GM21447 (cell line): ENCODE data around the gene HTR4.

Experiments used
- ATAC-seq: cut with Tn5 transposase; IDR thresholded peaks from one replicate; pipeline ENCODE4 v1.9.1; 2021; ENCODE audit not compliant: unreplicated experiment

HTR4 gene

DNA sequence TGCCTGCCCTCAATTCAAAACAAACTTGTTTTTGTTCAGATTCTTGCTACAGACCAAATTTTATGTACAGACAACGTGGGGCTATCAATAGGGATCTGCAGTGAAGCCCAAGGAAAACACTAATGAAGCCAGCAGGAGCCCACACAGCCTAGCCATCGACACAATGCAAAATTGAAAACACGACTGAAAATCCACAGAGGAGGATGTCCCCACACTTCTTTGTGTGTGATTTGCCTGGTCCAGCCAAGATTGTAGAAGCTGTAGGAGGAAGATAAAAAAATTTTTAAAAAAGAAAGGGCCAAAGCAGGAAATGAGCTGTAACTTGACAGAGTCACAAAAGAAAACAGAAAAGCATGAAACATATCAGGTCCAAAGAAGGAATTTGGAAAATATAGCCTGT lies 34.8 kb downstream of the HTR4 start:
- ATAC-seq, result no peak

DNA sequence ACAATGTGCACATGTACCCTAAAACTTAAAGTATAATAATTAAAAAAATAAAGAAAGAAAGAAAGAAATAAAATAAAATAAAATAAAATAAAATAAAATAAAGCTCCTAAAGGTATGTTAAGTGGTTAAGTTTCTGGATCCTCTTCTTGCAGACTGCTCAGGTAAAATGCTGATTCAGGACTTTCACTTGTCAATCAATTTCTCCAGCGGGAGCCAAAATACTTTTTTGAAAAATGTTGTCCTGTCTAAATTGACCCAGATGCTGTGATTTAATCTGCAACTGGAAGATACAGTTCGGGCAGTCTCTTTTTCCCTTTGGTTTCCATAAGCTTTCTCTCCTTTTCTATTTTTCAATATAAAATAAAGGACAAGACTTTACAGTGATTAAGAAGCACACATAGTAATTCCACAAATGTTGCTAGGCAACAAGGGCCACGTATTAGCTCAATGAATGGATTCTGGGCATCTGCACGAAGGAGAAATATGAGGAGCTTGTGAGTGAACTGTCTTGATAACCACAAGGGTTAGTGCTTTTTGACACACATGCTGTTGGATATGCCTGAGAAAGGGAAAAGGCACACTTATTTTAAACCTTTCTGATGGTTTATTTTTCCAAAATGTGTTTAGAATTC lies 38.6 kb downstream of the HTR4 start:
- ATAC-seq, result no peak

DNA sequence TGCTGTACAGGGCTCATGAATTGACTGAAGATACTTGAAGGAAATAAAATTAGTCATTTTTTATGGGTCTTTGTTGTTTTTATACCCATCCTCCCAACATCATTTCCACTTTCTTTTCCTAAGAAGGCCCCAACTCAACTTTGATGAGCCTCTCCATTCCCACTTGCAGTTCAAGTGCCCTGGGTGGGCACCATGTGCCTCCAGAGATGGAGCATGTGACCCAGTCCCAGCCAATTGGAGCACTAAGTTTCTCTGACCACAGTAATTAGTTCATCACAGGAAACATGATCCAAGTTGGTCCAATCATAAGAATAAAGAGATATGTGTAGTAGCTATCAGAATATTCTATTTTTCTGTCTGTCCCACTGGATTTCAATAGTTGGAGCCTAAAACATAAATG lies 46.9 kb downstream of the HTR4 start:
- no peak for ATAC-seq

DNA sequence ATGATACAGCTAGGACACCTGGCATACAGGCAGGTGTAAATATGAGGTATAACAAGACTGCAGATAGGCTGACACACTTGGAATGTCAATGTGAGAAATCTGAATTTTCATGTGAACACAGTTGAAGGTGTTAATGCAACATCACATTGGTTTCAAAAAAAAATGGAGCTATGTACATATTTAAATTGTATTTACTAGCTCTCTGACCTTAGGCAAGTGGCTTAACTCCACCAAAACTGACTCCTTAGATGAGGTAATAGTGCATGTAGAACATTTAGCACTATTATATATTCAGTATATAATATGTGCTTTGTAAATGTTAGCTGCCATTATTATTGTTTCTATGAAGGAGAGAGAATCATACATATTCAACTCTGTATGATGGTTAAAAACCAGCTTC lies 48.0 kb downstream of the HTR4 start:
- ATAC-seq, result no peak

- ATAC-seq, result no peak
Measured at GRCh38 chr5:148599187-148599586, 55.1 kb downstream of the HTR4 start.

- ATAC-seq, result no peak
Measured at GRCh38 chr5:148595697-148596096, 58.6 kb downstream of the HTR4 start.

GRCh38 chr5:148586796-148587195 lies 67.5 kb downstream of the HTR4 start:
- no peak for ATAC-seq

- ATAC-seq, result no peak
Measured at GRCh38 chr5:148585988-148586387, 68.3 kb downstream of the HTR4 start.

- ATAC-seq, result no peak
Measured at GRCh38 chr5:148584103-148584502, 70.2 kb downstream of the HTR4 start.

- ATAC-seq, result no peak
Measured at GRCh38 chr5:148583421-148583965, 70.8 kb downstream of the HTR4 start.

DNA sequence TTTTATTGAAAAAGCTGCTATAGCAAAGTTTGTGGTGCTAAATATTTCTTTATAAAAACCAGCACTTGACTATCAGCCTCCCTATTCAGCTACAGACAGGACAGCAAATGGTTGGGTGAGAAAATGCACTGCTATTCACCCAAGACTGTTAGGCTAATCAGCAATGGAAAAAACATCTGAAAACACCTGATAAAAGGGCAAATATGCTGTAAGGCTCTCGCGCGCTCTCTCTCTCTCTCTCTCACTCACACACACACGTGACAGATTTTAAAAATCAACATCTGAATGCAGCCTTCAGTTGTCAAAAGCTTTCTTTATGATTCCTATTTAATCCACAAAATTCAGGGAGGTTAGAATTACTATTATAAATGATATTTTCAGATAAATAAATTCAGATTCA lies 80.2 kb downstream of the HTR4 start:
- ATAC-seq, result no peak

- ATAC-seq, result no peak
Measured at GRCh38 chr5:148573374-148573773, 81.0 kb downstream of the HTR4 start.

- ATAC-seq, result no peak
Measured at GRCh38 chr5:148569948-148570347, 84.4 kb downstream of the HTR4 start.

DNA sequence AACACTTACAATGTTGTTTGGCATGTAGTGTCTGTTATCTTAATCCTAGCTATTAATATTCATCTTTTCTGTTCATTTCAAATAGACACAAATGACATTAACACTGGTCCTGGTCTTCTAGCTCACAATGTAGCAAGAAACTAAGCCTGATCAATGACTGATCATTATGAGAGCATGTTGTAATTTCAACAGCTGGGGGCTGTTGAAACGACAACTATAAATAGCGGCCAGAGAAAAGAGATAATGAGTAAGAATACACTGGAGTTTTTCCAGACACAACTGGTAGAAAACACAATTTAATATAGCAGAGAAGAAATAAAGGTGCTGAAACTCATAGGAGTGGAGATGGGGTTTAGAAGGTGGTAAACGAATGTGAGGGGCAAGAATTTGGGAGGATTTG lies 89.2 kb downstream of the HTR4 start:
- ATAC-seq, result no peak

- ATAC-seq, result no peak
Measured at GRCh38 chr5:148563021-148563420, 91.3 kb downstream of the HTR4 start.

GRCh38 chr5:148561801-148562311 lies 92.5 kb downstream of the HTR4 start:
- no peak for ATAC-seq

- ATAC-seq, result no peak
Measured at GRCh38 chr5:148559461-148559860, 94.9 kb downstream of the HTR4 start.

GRCh38 chr5:148558892-148559291 lies 95.4 kb downstream of the HTR4 start:
- no peak for ATAC-seq

DNA sequence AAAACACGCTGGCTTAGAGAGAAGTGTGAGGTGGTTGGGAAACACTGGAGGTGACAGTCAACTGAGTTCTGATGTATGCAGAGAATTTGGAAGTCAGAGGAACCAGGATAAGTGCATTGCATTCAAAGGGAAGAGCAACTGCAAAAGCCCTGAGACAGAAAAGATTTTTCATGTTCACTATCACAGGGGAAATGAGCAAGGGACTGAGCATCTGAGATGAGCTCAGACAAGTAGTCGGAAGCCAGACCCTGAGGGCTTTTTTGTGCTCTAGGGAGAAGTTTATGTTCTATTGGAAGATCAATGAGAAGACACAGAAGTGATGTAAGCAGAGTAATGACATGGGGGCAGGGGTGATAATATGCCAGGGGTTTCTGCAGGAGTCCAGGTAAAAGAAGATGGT lies 97.5 kb downstream of the HTR4 start:
- no peak for ATAC-seq

DNA sequence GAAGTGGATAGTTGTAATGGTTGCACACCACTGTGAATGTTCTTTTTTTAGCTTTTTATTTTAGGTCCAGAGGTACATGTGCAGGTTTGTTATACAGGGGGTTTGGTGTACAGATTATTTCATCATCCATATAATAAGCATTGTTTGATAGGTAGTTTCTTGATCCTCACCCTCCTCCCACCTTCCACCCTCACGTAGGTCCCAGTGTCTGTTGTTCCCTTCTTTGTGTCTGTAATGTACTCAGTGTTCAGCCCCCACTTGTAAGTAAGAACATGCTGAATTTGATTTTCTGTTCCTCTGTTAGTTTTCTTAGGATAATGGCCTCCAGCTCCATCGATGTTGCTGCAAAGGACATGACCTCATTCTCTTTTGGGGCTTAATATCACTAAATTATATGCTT lies 99.7 kb downstream of the HTR4 start:
- ATAC-seq, result no peak

DNA sequence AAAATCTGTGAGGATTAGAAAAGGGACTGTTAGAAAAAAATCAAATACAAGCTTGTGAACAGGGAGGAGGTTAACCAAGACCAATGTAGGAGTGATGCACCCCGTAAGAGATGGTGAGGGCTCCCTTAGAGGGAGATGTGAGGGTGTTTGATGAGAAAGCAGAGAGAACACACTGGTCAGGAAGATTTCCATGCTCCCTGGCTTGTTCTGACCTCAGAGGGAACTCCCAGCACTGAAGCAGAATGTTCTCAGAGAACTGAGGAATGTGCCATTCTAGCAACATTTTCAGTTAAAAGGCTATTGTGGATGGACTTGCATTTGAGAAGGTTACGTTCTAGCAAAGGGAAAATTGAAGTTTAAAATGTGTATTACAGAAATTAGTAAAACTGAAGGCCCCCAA lies 110.6 kb downstream of the HTR4 start:
- ATAC-seq, result no peak

DNA sequence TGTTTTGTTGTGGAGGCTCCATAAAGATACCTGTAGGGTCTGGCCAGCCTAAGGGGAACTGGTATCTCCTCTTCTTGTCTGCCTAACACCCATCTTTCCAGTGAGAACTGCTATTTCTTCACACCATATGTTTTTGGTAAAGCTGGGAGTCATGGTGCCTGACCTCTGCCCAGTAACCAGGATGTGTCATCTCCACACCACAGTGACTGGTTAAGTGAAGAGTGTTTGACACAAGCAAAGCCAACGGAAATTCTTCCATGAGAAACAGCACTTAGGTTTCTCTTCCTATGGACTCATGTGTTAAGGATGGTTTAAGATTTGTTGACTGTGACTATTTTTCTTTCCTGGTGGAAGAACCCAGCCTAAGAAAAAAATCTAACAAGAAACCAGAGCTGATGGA lies 111.5 kb downstream of the HTR4 start:
- ATAC-seq, result no peak
